Karpas-422 (cell line): ENCODE measurements around the gene NEURL3. TPM values are rescaled to one million over a fixed set of nuclear protein-coding genes. Genes with fewer than 3 reads are reported as not detected.

Experiments used
- DNase-seq: peaks from one replicate; pipeline ENCODE4 v3.0.0-alpha.2; 2015
- H2AFZ ChIP-seq: fragments of 200-600 bp; sonication (generic); 2 replicates; pipeline ENCODE4 v1.6.1; 2014; ENCODE audit warnings: antibody characterized with exemption, low read length, mixed read lengths
- H3K27ac ChIP-seq: fragments of 200-600 bp; sonication (generic); 2 replicates; pipeline ENCODE4 v1.5.1; 2014; ENCODE audit warnings: mild to moderate bottlenecking, low read length, moderate library complexity
- H3K27me3 ChIP-seq: fragments of 200-600 bp; sonication (generic); 2 replicates; pipeline ENCODE4 v1.6.1; 2014; ENCODE audit warnings: low read length, mixed read lengths
- H3K36me3 ChIP-seq: fragments of 200-600 bp; sonication (generic); 2 replicates; pipeline ENCODE4 v1.6.1; 2014; ENCODE audit warnings: low read length, mixed read lengths; ENCODE audit not compliant: insufficient read depth
- H3K4me1 ChIP-seq: fragments of 200-600 bp; sonication (generic); 2 replicates; pipeline ENCODE4 v1.6.1; 2014; ENCODE audit warnings: mild to moderate bottlenecking, low read length, mixed read lengths
- H3K4me2 ChIP-seq: fragments of 200-600 bp; sonication (generic); 2 replicates; pipeline ENCODE4 v1.6.1; 2014; ENCODE audit warnings: low read length, low read depth, mild to moderate bottlenecking; ENCODE audit not compliant: poor library complexity, severe bottlenecking
- H3K4me3 ChIP-seq: fragments of 200-600 bp; sonication (generic); 2 replicates; pipeline ENCODE4 v1.5.1; 2014; ENCODE audit warnings: mild to moderate bottlenecking, antibody characterized with exemption, low read length, mixed read lengths
- H3K79me2 ChIP-seq: fragments of 200-600 bp; sonication (generic); 2 replicates; pipeline ENCODE4 v1.6.1; 2014; ENCODE audit warnings: mild to moderate bottlenecking, low read length, mixed read lengths
- H3K9ac ChIP-seq: fragments of 200-600 bp; sonication (generic); 2 replicates; pipeline ENCODE4 v1.6.0; 2014; ENCODE audit warnings: low read length
- H3K9me2 ChIP-seq: fragments of 200-600 bp; sonication (generic), shearing (Covaris generic); replicated peaks from 2 replicates; pipeline ENCODE4 v1.6.0; 2014; ENCODE audit warnings: mild to moderate bottlenecking, low read length, moderate library complexity; ENCODE audit not compliant: insufficient read depth
- H3K9me3 ChIP-seq: fragments of 300-700, 200-600 bp; sonication (generic); 2 replicates; pipeline ENCODE4 v1.6.1; 2014; ENCODE audit warnings: low read length, mixed read lengths
- H4K20me1 ChIP-seq: fragments of 200-600 bp; sonication (generic); 2 replicates; pipeline ENCODE4 v1.6.1; 2014; ENCODE audit warnings: mild to moderate bottlenecking, antibody characterized with exemption, low read length, low read depth; ENCODE audit not compliant: insufficient read depth
- total RNA-seq: library from RNA; depleted of rRNA; stranded (reverse); fragments of >200 nt; shearing (Covaris generic); gene quantifications from 2 replicates; pipeline ENCODE4 v1.2.3, GENCODE V29; 2014; ENCODE audit warnings: low replicate concordance

NEURL3 gene
- total RNA-seq, 1 experiment from 2014 or later = not detected

DNA sequence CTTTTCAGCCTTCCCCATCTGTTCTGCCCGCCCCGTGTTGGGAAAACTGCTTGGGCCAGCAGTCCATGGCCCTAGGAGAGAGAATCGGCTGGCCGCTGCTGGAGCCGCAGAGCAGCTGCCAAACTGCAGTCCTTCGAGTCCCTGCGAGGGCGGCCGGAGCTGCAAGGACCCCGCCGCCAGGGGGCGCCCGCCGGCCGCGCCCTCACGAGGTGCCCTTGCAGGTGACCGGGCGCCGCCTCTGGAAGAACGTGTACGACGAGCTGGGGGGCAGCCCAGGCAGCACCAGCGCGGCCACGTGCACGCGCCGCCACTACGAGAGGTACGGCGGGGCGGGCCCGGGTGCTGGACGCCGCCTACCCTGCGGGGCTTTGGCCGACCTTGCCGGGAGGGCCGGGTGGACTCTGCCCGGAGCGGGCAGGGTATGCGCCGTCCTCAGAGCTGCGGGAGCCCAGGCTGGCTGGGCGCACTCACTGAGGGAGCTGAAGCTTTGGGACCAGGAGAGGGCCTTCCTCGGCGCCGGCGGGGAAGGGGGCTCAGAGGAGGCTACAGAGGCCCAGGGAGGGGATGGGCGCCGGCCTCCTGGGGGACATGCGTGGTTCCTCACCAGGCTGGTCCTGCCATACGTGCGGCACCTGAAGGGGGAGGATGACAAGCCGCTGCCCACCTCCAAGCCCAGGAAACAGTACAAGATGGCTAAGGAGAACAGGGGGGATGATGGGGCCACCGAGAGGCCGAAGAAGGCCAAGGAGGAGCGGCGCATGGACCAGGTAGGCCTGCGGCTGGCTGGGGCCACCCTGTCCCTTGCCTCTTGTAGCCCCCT is 45.0 kb upstream of the NEURL3 start:
- Histone ChIP-seq H3K9ac (no peak overlapping the region), H2AFZ (no peak overlapping the region), H3K4me2 (no peak overlapping the region), H3K79me2 (no peaks in the 10 kb centered on the region), H3K27ac (no peak overlapping the region), H3K9me3 (no peaks in the 10 kb centered on the region), H3K36me3 (no peaks in the 10 kb centered on the region), H4K20me1 (no peaks in the 10 kb centered on the region), H3K9me2 (no peaks in the 10 kb centered on the region), H3K27me3 (no peaks in the 10 kb centered on the region), H3K4me1 (peaks cover 7% of the 10 kb centered on the region), H3K4me3 (no peak overlapping the region)
- peak; percentile 83 for DNase-seq

DNA sequence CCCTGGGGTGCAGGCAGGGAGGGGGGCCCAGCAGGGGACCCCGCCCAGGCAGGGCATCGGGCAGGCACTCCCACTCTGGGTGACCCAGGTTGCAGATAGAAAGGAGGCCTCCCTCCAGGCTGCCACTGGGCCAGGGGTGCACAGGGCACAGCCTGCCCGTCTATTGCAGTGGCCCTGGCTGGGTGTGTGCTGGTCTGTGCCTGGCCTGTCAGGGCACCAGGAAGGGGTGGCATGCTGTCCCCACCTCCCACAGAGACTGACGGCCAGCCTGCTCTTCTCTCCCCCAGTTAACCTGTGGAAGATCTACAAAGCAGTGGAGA is 44.3 kb upstream of the NEURL3 start:
- Histone ChIP-seq H3K27me3 (no peaks in the 10 kb centered on the region), H3K4me1 (peaks cover 5% of the 10 kb centered on the region), H3K9me2 (no peaks in the 10 kb centered on the region), H3K36me3 (no peaks in the 10 kb centered on the region), H3K27ac (no peak overlapping the region), H3K4me2 (no peak overlapping the region), H3K9me3 (no peaks in the 10 kb centered on the region), H3K4me3 (no peak overlapping the region), H3K9ac (no peak overlapping the region), H2AFZ (no peak overlapping the region), H4K20me1 (no peaks in the 10 kb centered on the region), H3K79me2 (no peaks in the 10 kb centered on the region)
- no peak for DNase-seq

DNA sequence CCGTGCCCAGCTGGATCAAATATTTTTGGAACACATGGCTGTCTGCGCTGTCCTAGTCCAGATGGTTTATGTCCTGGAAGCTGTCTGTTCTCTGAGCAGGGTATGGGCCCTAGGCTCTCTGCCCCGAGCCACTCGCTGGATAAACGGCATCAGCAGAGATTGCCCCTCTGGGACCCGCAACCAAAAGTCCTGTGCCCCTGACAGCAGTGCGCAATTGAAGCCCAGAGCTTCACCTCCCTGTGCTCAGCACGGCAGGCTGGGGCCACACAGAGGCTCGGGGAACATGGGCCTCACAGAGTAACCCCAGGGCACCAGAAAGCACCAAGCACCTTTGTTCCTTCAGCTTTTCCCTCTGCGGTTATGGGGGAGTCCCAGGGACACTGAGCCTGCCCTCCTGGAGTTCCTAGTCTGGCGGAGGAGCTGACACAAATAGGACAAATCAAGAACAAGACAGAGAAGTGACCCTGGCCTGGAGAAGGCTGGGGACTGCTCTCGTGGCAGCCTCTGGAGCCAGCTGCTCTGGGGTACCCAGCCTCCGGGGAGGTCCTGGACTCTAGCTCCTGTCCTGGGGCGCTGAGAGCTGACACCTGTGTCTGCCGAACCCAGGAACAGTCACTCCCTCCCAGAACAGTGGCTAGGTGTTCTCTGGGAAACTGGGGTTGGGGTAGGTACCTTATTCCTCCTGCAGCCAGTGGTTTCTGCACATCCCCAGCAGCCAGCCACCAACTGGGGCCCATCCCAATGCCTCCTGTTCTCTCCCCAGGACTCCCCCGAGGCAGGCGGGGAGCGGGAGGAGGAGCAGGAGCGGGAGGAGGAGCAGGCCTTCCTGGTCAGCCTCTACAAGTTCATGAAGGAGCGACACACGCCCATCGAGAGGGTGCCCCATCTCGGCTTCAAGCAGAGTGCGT is 43.7 kb upstream of the NEURL3 start:
- Histone ChIP-seq H2AFZ (no peak overlapping the region), H3K9ac (no peak overlapping the region), H3K4me2 (no peak overlapping the region), H3K27me3 (no peaks in the 10 kb centered on the region), H3K9me3 (no peaks in the 10 kb centered on the region), H3K79me2 (no peaks in the 10 kb centered on the region), H3K27ac (no peak overlapping the region), H3K4me1 (no peaks in the 10 kb centered on the region), H3K36me3 (no peaks in the 10 kb centered on the region), H3K4me3 (no peak overlapping the region), H4K20me1 (no peaks in the 10 kb centered on the region), H3K9me2 (no peaks in the 10 kb centered on the region)
- no peak for DNase-seq

DNA sequence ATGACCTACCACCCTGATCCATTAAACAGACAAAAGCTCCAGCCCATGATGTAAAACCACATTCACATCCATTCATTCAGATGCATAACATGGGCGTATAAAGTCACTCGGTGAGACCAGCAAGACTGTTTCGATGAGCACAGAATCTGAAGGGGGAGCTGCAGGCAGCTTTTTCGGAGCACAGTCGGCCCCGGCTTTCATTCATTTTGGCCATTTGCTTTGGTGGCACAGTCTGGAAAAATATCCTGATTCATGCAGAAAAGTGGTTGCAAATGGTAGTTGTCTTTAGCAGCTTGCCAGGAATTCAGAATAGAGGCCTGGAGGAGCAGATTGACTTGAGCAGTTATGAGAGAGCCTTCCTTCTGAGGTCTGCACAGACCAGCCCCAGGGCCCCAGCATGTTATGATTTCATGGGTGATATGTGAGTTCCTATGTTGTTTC is 42.6 kb upstream of the NEURL3 start:
- Histone ChIP-seq H3K79me2 (no peaks in the 10 kb centered on the region), H2AFZ (no peak overlapping the region), H3K4me1 (no peaks in the 10 kb centered on the region), H3K4me3 (no peak overlapping the region), H3K36me3 (no peaks in the 10 kb centered on the region), H3K27me3 (no peaks in the 10 kb centered on the region), H3K9me3 (no peaks in the 10 kb centered on the region), H3K9ac (no peak overlapping the region), H3K27ac (no peak overlapping the region), H3K4me2 (no peak overlapping the region), H4K20me1 (no peaks in the 10 kb centered on the region), H3K9me2 (no peaks in the 10 kb centered on the region)
- DNase-seq = no peak

DNA sequence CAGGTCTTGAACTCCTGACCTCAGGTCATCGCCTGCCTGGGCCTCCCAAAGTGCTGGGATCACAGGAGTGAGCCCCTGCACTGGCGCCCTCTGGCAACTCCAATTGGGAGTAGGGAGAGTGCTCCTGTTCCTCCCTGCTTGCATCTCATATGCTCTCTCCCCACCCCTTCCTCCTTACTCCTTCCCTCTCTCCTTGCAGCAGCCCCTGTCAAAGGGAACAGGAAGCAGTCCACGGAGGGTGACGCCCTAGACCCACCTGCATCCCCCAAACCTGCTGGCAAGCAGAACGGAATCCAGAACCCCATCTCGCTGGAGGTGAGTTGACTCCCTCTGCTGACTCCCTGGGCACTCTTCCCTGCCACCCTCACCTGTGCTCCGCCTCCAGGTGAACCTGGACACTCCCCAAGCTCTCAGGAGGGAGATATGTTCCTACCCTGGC is 42.1 kb upstream of the NEURL3 start:
- Histone ChIP-seq H3K27me3 (no peaks in the 10 kb centered on the region), H3K4me3 (no peak overlapping the region), H3K4me2 (no peak overlapping the region), H3K79me2 (no peaks in the 10 kb centered on the region), H3K9me3 (no peaks in the 10 kb centered on the region), H3K36me3 (no peaks in the 10 kb centered on the region), H2AFZ (no peak overlapping the region), H3K27ac (no peak overlapping the region), H3K9ac (no peak overlapping the region), H3K4me1 (no peaks in the 10 kb centered on the region), H3K9me2 (no peaks in the 10 kb centered on the region), H4K20me1 (no peaks in the 10 kb centered on the region)
- DNase-seq = no peak

DNA sequence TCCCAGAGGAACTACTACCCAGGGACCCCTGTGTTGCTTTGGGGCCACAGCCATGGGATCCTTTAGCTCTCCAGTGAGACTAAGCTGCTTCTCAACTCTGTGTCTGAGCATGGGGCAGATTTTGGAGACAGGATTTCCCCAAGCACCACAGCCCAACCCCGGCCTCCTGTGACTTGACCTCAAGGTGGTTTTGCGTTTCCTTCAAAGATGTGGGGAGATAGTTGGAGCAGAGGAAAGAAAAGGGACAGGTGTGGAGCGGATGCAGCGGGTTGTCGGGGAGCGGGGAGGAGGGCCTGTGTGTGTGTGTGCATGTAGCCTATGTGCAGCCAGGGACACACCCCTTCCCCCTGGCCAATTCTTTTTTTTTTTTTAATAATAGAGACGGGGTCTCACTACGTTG is 41.6 kb upstream of the NEURL3 start:
- no peaks in the 10 kb centered on the region for H4K20me1 ChIP-seq
- H3K4me1 ChIP-seq = no peaks in the 10 kb centered on the region
- H3K79me2 ChIP-seq = no peaks in the 10 kb centered on the region
- no peaks in the 10 kb centered on the region for H3K9me2 ChIP-seq
- H2AFZ ChIP-seq = no peak overlapping the region
- no peak overlapping the region for H3K4me2 ChIP-seq
- H3K4me3 ChIP-seq = no peak overlapping the region
- no peaks in the 10 kb centered on the region for H3K27me3 ChIP-seq
- no peak for DNase-seq
- H3K9me3 ChIP-seq = no peaks in the 10 kb centered on the region
- H3K36me3 ChIP-seq = no peaks in the 10 kb centered on the region
- H3K27ac ChIP-seq = no peak overlapping the region
- H3K9ac ChIP-seq = no peak overlapping the region

DNA sequence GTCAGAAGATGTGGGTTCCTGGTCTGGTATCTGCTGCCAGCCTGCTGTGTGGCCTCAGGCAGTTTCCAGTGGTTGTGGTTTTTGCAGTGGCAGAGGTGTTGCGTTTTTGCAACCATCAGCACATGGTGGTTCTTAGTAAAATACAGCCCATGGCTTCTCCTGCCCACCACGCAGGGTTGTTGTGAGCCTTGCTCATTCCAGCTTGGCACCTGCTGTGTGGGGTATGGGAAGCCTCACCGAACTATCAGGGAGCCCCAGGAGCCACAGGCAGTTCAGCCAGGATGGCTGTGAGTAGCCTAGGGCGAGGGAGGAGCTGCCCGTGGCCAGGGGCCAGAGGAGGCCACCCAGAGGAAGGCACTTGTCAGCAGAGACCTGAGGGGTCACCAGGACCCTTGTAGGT is 41.2 kb upstream of the NEURL3 start:
- H3K9me3 ChIP-seq = no peaks in the 10 kb centered on the region
- H3K36me3 ChIP-seq = no peaks in the 10 kb centered on the region
- no peaks in the 10 kb centered on the region for H3K9me2 ChIP-seq
- H2AFZ ChIP-seq = no peak overlapping the region
- H3K9ac ChIP-seq = no peak overlapping the region
- H4K20me1 ChIP-seq = no peaks in the 10 kb centered on the region
- H3K4me1 ChIP-seq = no peaks in the 10 kb centered on the region
- no peak overlapping the region for H3K4me2 ChIP-seq
- H3K79me2 ChIP-seq = no peaks in the 10 kb centered on the region
- no peak overlapping the region for H3K4me3 ChIP-seq
- no peak for DNase-seq
- H3K27ac ChIP-seq = no peak overlapping the region
- no peaks in the 10 kb centered on the region for H3K27me3 ChIP-seq

DNA sequence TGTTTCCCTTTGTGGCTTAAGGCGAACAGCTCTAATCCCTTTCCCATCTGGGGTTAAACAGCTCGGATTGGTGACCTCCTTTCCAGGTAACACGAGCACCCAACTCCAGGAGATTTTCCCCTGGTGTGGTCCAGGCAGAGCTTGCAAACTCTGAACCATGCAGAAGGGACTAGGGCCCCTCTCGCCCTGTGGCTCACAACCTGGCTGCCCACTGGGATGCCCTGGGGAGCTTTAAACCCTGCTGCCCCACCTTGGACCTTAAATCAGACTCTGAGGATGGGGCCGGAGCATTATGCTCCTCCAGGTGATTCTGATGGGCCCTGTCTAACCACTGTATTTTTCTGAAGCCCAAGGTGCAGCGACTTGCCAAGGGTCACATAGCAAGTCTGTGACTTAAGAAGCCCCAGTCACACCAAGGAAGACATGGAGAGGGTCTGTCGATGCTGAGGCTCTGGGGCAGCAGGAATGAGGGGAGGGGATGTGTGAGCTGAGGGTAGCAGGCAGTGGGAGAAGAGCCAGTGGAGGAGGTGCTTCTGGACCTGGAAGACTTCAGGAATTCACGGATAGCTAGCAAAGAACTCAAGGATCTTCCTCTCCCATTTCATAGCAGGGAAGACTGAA is 37.3 kb upstream of the NEURL3 start:
- Histone ChIP-seq H3K79me2 (no peaks in the 10 kb centered on the region), H3K36me3 (no peaks in the 10 kb centered on the region), H4K20me1 (peaks cover 24% of the 10 kb centered on the region; the same call in 1 of the 2 replicates)

More for the DNA sequence above, 37.3 kb upstream of the NEURL3 start:
- no peaks in the 10 kb centered on the region for H3K9me2 ChIP-seq
- no peak overlapping the region for H2AFZ ChIP-seq
- no peak overlapping the region for H3K4me2 ChIP-seq
- no peaks in the 10 kb centered on the region for H3K27me3 ChIP-seq
- no peaks in the 10 kb centered on the region for H3K9me3 ChIP-seq
- H3K9ac ChIP-seq = no peak overlapping the region
- DNase-seq = no peak
- H3K4me3 ChIP-seq = no peak overlapping the region
- peaks cover 13% of the 10 kb centered on the region for H3K4me1 ChIP-seq
- H3K27ac ChIP-seq = no peak overlapping the region
